Measurements from ENCODE around the gene GPC4.

DNA sequence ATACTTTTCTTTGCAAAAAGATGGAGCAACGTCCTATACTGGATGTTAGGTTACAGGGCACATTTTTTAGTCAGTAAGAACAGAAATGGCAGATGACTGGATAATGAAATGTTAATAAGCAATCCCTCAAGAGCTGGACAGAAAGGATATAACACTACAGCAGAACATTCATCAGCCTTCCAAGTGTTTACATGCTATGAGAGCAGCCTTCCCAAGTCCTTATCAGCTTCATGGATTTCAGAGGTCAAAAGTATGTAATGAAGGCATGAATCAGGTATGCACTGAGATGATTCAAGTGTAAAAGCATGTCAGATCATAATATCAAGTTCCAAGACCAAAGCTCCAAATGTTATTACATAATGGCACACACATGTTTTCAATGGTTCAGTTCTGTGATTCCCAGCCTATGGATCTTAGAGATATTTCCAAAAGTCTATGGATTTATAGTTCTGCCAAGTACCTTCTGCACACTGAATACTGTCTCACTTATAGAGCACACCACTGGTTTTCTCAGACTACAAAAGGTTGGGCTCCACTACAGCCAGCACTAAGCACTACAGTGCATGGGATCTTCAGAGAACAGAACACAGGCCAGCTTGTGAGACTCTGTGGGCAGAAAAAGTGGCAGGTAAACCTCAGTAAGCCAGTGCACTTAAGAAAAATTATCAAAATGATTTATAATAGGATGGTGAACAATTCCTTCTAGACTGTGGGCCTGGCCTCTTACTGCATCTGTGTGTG lies 49.2 kb downstream of the GPC4 start:
- TF ChIP-seq REST (IDR thresholded peaks at IDR 0.05) (no peak), CTCF (IDR thresholded peaks at IDR 0.05; ENCODE audit: low read depth, low read length, missing input control) (no peak), JUND (IDR thresholded peaks at IDR 0.05) (no peak), TAF1 (conservative IDR thresholded peaks at IDR 0.05) (no peak)
- TF ChIP-seq, protein P1, sequence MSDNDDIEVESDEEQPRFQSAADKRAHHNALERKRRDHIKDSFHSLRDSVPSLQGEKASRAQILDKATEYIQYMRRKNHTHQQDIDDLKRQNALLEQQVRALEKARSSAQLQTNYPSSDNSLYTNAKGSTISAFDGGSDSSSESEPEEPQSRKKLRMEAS (IDR thresholded peaks at IDR 0.05), result no peak
